Stimulated activated naive CD4-positive, alpha-beta T cell treated with Interleukin-2 at 50 U/mL for 16 hours (primary cell): Measurements from ENCODE around the gene C6orf62.
"Not testable (repeated sequence)": the region's sequence is repeated elsewhere in the genome, so short reads cannot be mapped to it uniquely, and the experiment has no call there.

ENCODE experiments used
- DNase-seq: peaks from one replicate; lab custom pipeline; 2025; lab: John Stamatoyannopoulos, UW

The C6orf62 gene

DNA sequence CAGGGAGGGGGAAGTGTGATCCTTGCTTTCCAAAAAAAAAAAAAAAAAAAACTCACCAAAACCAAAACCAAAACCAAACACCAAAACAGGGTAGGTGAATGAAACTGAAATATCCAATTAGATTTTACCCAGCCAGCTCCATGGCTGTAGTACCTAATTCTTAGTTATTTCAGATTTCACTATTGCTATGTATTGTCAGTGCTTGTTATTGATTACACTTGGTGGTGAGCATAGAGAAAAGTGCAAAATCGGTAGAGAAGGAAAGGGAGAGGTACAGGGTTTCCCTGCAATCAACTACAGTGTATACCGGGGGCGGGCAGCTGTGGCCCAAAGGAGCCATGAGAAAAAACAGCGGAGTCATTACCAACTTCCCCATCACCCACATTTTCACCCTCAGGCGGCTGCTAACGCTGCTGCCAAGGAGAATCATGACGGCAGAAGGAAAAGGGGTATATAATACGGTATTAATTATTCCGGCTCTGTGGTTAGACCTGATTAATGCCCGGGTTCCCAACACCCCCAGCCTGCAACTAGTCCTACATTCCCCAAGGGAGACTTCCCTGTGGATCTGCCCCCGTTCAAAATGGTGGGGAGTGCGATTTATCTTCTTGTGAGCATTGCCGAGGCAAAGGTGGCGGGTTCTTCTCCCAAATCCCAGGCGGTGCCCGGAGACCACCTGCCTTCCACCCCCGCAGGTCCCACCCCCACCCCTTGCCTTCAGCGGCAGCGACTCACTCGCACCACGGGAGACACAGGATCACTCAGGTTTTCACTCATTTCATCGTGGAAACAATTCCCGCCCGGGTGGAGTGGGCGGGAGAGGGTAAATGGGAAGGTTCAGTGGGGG lies at the start of gene C6orf62:
TSS of gene C6orf62 (minus strand) at position 30 of the 847 bp plus-strand sequence. CDS start 486 bp downstream, outside the sequence.
- peak; percentile 70 for DNase-seq

GRCh38 chr6:24768361-24768760 lies 49.4 kb upstream of the C6orf62 start:
- no peak for DNase-seq

GRCh38 chr6:24766680-24767462 lies 47.9 kb upstream of the C6orf62 start:
- DNase-seq: no peak

DNA sequence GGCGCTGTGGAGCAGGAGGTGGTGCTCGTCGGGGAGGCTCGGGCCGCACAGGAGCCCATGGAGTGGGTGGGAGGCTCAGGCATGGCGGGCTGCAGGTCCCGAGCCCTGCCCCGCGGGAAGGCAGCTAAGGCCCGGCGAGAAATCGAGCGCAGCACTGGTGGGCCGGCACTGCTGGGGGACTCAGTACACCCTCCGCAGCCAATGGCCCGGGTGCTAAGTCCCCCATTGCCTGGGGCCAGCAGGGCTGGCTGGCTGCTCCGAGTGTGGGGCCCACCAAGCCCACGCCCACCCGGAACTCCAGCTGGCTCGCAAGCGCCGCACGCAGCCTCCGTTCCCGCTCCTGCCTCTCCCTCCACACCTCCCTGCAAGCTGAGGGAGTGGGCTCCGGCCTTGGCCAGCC lies 47.0 kb upstream of the C6orf62 start:
- DNase-seq: not testable (repeated sequence)

DNA sequence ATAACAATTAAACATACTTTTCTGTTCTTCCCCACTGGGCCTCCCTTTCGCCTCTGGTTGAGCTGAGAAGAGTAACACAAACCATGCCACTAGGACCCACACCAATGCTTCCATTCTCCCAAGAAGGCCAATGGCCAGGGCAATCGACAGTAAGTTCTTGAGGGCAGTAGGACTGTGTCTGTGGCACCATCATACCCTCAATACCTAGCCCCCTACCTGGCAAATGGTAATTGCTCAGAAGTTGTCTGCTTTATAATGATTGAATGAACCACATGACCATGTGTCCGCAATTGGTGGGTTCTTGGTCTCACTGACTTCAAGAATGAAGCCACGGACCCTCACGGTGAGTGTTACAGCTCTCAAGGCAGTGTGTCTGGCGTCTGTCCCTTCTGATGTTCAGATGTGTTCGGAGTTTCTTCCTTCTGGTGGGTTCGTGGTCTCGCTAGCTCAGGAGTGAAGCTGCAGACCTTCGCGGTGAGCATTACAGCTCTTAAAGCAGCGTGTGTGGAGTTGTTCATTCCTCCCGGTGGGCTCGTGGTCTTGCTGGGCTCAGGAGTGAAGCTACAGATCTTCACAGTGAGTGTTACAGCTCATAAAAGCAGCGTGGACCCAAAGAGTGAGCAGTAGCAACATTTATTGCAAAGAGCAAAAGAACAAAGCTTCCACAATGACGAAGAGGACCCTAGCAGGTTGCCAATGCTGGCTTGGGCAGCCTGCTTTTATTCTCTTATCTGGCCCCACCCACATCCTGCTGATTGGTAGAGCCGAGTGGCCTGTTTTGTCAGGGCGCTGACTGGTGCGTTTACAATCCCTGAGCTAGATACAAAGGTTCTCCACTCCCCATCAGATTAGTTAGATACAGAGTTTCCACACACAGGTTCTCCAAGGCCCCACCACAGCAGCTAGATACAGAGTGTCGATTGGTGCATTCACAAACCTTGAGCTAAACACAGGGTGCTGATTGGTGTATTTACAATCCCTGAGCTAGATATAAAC lies 46.2 kb upstream of the C6orf62 start:
- DNase-seq: not testable (repeated sequence)

GRCh38 chr6:24763578-24763977 lies 44.6 kb upstream of the C6orf62 start:
- DNase-seq: no peak

DNA sequence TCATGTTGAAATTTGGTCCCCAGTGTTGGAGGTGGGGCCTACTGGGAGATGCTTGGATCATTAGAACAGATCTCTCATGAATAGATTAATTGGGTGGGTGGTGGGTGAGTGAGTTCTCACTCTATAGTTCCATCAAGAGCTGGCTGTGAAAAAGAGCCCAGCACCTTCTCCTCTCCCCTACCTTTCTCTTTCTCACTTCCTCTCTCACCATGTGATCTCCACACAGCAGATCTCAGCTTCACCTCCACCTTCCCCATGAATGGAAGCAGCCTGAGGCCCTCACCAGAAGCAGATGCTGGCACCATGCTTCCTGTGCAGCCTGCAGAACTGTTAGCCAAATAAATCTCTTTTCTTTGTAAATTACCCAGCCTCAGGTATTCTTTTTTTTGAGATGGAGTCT lies 42.9 kb upstream of the C6orf62 start:
- DNase-seq: no peak

GRCh38 chr6:24761193-24761835 lies 42.4 kb upstream of the C6orf62 start:
- no peak for DNase-seq

DNA sequence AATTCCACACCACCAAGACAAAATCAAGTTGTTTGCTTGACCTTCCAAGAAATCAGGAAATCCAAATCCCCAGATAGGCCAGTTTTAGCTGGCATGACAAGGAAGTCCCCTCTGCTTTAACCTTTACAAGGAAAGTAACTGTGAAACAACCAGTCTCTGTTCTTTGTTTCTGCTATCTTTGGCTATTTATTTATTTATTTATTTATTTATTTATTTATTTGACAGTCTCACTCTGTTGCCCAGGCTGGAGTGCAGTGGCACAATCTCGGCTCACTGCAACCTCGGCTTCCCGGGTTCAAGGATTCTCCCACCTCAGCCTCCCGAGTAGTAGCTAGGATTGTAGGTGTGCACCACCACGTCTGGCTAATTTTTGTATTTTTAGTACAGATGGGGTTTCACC lies 41.3 kb upstream of the C6orf62 start:
- no peak for DNase-seq

GRCh38 chr6:24759718-24760117 lies 40.8 kb upstream of the C6orf62 start:
- DNase-seq: no peak

GRCh38 chr6:24757611-24758010 lies 38.7 kb upstream of the C6orf62 start:
- no peak for DNase-seq

DNA sequence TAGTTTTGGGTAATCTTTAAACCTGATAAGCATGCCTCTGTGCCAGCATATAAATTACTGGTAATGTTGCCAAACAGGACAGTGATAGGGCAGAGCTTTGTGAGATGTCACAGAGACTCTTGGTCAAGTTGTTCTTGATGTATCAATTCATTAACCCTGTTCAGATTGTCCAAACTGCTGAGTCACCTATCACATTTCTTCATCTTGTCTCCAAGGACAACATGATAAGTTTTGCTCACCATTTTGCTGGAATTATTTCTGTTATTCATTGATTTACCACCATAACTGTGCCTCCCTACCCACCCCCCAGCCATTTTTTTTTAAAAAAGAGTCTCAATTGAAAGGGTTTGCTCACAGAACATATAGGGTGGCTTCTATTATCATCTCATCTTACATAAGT lies 36.3 kb upstream of the C6orf62 start:
- DNase-seq: no peak

- not testable (repeated sequence) for DNase-seq
Observed at GRCh38 chr6:24754378-24754777, 35.4 kb upstream of the C6orf62 start.

DNA sequence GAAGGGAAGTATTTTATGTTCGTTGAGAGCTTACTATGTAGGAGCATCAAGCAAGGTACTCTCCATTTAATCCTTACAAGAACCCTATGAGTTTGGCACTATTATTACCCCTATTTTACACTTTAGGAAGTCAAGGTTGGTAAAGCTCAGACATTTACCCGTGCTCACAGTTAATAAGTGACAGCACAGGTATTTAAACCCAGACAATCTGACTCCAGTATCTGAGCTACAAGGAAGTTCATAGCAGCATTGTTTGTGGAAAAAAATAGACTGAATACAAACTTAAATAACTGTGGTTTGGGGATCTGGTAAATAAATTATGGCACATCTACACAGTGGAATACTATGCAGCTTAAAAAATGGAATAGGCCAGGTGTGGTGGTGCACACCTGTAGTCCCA lies 34.6 kb upstream of the C6orf62 start:
- no peak for DNase-seq

DNA sequence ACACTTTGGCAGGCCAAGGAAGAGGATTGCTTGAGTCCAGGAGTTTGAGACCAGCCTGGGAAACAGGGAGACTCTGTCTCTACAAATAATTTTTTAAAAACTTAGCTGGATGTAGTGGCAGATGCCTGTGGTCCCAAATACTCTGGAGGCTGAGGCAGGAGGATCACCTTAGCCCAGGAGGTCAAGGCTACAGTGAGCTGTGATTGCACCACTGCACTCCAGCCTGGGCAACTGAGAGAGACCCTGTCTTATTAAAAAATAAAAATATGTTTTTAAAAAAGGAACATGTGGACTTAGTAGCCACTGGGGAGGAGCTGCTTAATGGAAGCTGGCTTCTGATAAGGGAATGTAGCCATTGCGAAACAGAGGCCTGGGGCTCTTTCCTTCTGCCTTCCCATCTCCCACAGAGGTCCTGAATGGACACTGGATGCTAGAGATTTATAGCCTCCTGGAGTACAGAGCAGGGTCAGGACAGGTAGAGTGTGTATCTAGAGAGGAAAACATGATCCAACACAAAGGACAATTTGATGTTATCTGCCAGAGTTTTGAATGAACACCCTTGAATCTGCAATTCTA lies 34.1 kb upstream of the C6orf62 start:
- no peak for DNase-seq

DNA sequence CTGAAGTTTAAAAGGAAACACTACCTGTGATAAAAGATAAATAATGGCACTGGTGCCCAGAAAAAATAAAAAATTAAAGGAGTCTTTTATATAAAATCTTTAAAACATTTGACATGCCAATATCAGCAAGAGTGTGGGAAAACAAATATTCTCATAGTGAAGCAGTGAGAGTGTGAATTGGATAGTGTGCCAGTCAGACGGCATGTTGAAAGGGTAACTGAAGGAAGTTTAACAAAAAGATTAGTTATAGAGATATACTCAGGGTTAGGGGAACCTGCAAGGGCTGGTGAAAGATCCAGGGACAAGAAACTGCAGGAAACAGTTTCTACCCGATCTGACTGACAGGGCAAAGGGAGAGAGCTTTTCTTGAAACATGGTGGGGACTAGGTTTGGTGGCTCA lies 33.5 kb upstream of the C6orf62 start:
- no peak for DNase-seq

GRCh38 chr6:24750878-24751277 lies 31.9 kb upstream of the C6orf62 start:
- DNase-seq: not testable (repeated sequence)

DNA sequence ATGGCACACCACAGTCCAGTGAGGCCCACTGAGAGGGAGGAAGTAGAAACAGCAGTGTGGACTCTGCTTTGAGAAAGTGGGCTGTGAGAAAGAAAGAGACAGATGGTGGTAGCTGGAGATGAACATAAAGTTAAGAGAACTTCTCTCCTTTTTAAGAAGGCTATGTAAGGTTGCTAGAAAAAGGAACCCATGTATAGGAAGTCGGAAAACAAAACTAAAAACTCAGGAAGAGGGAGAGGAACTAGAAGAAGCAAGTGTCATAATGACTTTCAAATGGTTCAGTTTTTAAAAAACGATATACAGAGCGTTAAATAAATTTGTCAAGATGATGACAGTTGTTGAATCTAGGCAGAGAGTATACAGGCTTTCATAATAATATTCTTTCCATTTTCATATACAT lies 30.3 kb upstream of the C6orf62 start:
- DNase-seq: no peak

DNA sequence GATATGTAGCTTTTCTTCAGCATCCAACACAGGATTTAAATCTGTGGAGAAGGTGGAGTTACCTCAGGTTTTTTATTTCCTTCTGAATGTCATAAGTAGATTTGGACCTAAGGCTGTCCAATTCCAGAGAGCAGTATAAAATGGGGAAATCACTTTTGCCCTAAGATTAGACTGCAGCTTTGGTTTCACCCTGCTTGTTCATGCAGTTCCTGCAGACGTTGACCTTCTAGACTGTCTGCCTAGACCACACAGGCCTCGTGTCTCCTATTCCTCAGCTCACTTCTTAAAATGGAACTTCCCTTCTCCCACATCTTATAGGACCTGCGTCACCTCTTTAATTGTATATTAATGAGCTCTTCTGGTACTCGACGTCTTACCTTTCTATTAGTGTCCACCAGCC lies 26.0 kb upstream of the C6orf62 start:
- DNase-seq: no peak

GRCh38 chr6:24743944-24744335 lies 25.0 kb upstream of the C6orf62 start:
- no peak for DNase-seq
